ENCODE data around the gene PAF1.
A peak's percentile ranks its signal among the peaks of the same experiment; 100 is the strongest.

PAF1 gene

DNA sequence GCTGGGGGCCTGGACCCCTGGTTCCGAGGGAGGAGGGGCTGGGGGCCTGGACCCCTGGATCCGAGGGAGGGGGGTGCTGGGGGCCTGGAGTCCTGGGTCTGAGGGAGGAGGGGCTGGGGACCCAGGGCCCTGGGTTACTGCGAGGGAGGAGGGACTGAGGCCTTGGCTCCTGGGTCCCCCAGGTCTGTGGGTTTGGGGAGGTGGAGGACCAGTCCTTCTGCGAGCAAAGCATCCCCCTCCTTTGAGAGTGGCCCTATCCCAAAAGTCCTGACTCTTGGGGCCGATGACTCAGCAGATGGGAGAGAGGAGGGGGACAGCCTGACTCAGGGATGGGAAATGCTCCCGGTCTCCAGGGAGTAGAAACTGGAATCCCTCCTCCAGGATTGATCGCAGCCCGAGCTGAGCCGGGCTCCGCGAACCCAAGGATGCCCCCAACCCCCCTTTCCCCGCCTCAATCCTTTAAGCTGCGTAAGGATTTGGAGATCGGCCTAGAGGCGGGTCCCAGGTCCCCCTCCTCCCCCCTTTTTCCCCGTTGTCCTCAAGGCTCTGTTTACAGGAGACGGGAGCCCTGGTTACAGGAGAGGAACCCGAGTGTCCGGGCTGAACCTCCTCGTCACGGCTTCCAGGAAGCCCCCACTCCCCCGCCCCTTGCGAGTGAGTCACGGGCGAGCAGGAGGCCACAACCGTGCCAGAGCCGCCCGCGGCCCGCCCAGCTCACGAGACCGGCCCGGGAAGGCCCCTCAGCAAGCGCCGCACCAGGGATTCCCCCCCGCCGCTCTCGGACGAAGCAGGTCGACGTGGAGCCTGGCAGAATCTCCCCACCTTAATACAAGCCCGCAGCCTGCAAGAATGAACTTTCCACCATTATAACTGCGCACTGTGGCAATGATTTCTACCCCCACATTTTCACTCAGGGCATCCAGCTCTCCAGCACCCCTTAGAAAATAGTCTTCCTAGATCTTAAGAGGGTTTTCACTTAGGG lies 12.7 kb upstream of the PAF1 start:
- peak overlapping the region; percentile 67 for H3K9ac ChIP-seq (ENCODE audit: low read length)
- peak overlapping the region; percentile 88 for H4K8ac ChIP-seq (ENCODE audit: low read depth, low read length)
- peak; percentile 96 for DNase-seq
- peak overlapping the region; percentile 76 for H2BK15ac ChIP-seq (replicated peaks; ENCODE audit: low read depth)
- H3K27me3 ChIP-seq (ENCODE audit: insufficient read depth, low read length, poor library complexity) = no peaks in the 10 kb centered on the region
- H3K36me3 ChIP-seq (ENCODE audit: control insufficient read depth, insufficient read depth, low read length) = no peaks in the 10 kb centered on the region
- H3K4me2 ChIP-seq (ENCODE audit: low read length) = peak overlapping the region; percentile 32
- peaks cover 12% of the 10 kb centered on the region for H3K4me1 ChIP-seq (ENCODE audit: control insufficient read depth, low read depth, low read length)
- peak overlapping the region; percentile 87 for H3K56ac ChIP-seq (ENCODE audit: low read length)
- H2AK5ac ChIP-seq (ENCODE audit: low read length) = no peak overlapping the region
- peak overlapping the region; percentile 86 for H2BK5ac ChIP-seq (ENCODE audit: low read length)
- H3K18ac ChIP-seq (ENCODE audit: low read length) = peak overlapping the region; percentile 98
- H2BK120ac ChIP-seq (ENCODE audit: low read depth, low read length) = peak overlapping the region; percentile 92
- H3K4ac ChIP-seq (ENCODE audit: low read depth, low read length) = peak overlapping the region; percentile 99
- WGBS (ENCODE audit: extremely low coverage, insufficient coverage, low lambda C conversion rate) = no CpG with 5 or more reads among the region's 43 CpGs
- H3K79me2 ChIP-seq (ENCODE audit: control insufficient read depth, insufficient read depth, low read length) = peaks cover 19% of the 10 kb centered on the region
- H3K23ac ChIP-seq (ENCODE audit: low read length) = no peak overlapping the region
- no peak overlapping the region for H3K4me3 ChIP-seq (ENCODE audit: low read length)
- H4K5ac ChIP-seq (ENCODE audit: low read length) = no peak overlapping the region
- H3K27ac ChIP-seq (ENCODE audit: low read depth, low read length) = peak overlapping the region; percentile 94
- H3K79me1 ChIP-seq (ENCODE audit: low read length) = no peaks in the 10 kb centered on the region

DNA sequence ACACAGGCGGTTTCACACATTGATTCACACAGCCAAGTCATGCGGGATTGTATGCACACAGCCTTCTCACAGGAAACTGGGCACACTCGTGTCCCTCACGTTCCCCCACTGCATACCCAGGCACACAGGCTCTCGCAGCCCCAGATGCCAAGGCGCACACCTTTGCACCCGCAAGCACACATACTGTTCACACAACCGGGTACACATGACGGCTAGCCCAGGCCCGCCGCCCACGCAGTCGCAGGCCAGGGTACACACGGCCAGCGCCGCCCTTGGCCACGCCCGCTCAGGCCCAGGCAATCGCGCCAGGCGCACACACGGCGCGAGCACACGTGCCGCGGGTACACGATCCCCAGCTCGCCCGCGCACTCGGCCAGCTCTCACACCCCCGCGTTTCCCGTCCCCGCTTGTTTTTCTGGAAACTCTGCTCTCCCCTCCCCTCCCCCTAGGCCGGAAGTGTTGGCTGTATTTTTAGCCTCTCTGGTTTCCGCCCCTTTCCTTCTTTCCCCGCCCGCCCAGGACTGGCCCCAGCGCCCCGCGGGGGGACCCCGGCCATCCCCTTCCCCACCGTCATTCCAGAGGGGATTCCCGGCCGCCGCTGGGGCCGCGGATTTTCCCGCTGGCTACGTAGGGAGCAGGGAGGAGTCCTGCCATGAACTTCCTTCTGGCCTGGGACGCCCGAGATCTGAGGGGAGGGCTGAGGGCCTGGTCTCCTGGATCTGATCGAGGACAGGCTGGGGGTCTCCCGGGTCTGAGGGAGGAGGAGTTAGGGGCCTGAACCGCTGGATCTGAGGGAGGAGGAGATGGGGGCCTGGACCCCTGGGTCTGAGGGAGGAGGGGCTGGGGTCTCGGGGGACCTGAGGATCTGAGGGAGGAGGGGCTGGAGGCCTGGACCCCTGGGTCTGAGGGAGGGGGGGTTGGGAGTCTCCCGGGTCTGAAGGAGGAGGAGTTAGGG lies 11.7 kb upstream of the PAF1 start:
- Histone ChIP-seq H3K27me3 (ENCODE audit: insufficient read depth, low read length, poor library complexity) (no peaks in the 10 kb centered on the region), H3K4me3 (ENCODE audit: low read length) (peak overlapping the region; percentile 2), H2AK5ac (ENCODE audit: low read length) (peak overlapping the region; percentile 19), H3K4me1 (ENCODE audit: control insufficient read depth, low read depth, low read length) (peaks cover 12% of the 10 kb centered on the region), H3K23ac (ENCODE audit: low read length) (no peak overlapping the region), H3K27ac (ENCODE audit: low read depth, low read length) (peak overlapping the region; percentile 94), H2BK15ac (replicated peaks; ENCODE audit: low read depth) (peak overlapping the region; percentile 76), H4K8ac (ENCODE audit: low read depth, low read length) (peak overlapping the region; percentile 88), H3K36me3 (ENCODE audit: control insufficient read depth, insufficient read depth, low read length) (no peaks in the 10 kb centered on the region), H3K9ac (ENCODE audit: low read length) (peak overlapping the region; percentile 67), H3K79me2 (ENCODE audit: control insufficient read depth, insufficient read depth, low read length) (peaks cover 9% of the 10 kb centered on the region), H2BK120ac (ENCODE audit: low read depth, low read length) (peak overlapping the region; percentile 92), H3K4me2 (ENCODE audit: low read length) (peak overlapping the region; percentile 63), H2BK5ac (ENCODE audit: low read length) (peak overlapping the region; percentile 86), H3K4ac (ENCODE audit: low read depth, low read length) (peak overlapping the region; percentile 99), H3K18ac (ENCODE audit: low read length) (peak overlapping the region; percentile 98), H3K56ac (ENCODE audit: low read length) (peak overlapping the region; percentile 87), H3K79me1 (ENCODE audit: low read length) (no peaks in the 10 kb centered on the region), H4K5ac (ENCODE audit: low read length) (no peak overlapping the region)
- no CpG with 5 or more reads among the region's 59 CpGs for WGBS (ENCODE audit: extremely low coverage, insufficient coverage, low lambda C conversion rate)
- DNase-seq = peak; percentile 95

DNA sequence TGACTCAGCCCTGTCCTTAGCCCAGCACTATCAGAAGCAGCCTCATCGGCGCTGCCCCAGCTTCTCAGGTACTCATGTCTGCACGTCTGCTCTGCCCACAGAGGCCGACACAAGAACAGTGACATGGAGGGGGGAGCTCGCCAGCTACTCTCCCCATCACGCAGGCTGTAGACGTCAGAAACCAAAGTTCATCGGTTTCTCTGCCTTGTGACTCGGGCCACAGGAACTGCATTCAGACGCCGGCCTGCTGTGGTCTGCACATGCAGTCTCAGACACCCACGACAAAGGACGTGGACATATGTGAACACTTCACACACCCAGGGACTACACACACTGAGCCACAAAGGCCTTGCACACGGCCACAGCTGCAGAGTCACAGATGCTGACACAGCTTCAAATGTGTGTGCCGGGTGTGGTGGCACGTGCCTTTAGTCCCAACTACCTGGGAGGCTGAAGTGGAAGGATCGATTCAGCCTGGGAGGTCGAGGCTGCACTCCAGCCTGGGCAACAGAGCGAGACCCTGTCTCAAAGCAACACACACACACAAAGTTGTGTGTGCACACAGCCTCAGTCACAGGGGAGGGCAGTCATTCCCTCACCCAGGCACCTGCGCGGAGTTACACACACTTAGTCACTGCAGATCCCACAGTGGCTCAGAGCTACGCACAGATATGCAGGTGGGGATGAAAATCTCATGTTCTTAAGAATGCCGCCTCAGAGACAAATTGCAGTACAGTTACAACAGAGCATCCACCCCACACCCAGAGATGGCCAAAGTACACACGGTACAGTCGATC lies 10.8 kb upstream of the PAF1 start:
- Histone ChIP-seq H3K27me3 (ENCODE audit: insufficient read depth, low read length, poor library complexity) (no peaks in the 10 kb centered on the region), H4K8ac (ENCODE audit: low read depth, low read length) (no peak overlapping the region), H3K27ac (ENCODE audit: low read depth, low read length) (peak overlapping the region; percentile 9), H2BK15ac (replicated peaks; ENCODE audit: low read depth) (no peak overlapping the region), H3K36me3 (ENCODE audit: control insufficient read depth, insufficient read depth, low read length) (no peaks in the 10 kb centered on the region), H2BK120ac (ENCODE audit: low read depth, low read length) (no peak overlapping the region), H3K79me2 (ENCODE audit: control insufficient read depth, insufficient read depth, low read length) (peaks cover under 1% of the 10 kb centered on the region), H3K23ac (ENCODE audit: low read length) (peak overlapping the region; percentile 18), H2AK5ac (ENCODE audit: low read length) (peak overlapping the region; percentile 19), H4K5ac (ENCODE audit: low read length) (no peak overlapping the region), H3K9ac (ENCODE audit: low read length) (peak overlapping the region; percentile 67), H3K4me2 (ENCODE audit: low read length) (peak overlapping the region; percentile 63), H3K18ac (ENCODE audit: low read length) (no peak overlapping the region), H2BK5ac (ENCODE audit: low read length) (no peak overlapping the region), H3K56ac (ENCODE audit: low read length) (peak overlapping the region; percentile 87), H3K79me1 (ENCODE audit: low read length) (no peaks in the 10 kb centered on the region), H3K4me3 (ENCODE audit: low read length) (no peak overlapping the region), H3K4me1 (ENCODE audit: control insufficient read depth, low read depth, low read length) (peaks cover 12% of the 10 kb centered on the region), H3K4ac (ENCODE audit: low read depth, low read length) (no peak overlapping the region)
- no CpG with 5 or more reads among the region's 25 CpGs for WGBS (ENCODE audit: extremely low coverage, insufficient coverage, low lambda C conversion rate)
- peak; percentile 70 for DNase-seq

DNA sequence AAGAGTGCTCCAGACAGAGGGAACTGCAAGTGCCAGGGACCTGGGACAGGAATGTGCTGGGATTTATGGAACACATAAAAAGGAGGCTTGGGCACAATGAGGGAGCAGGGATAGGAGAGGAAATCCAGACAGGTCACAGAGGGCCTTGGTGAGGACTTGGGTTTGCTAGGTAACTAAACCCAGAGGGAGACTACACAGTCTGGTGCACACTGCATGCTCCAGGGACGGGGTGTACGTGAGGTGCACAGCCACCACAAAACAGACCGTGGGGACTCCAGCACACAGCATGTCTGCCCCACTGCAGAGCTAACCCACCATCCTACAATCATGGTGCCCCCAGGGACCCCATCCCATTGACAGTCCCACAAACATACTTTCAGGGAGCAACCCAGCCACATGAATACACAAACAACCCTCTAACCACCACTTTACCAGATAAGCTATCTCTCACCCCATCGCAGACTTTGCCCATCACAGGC lies 10.2 kb upstream of the PAF1 start:
- no peaks in the 10 kb centered on the region for H3K79me2 ChIP-seq (ENCODE audit: control insufficient read depth, insufficient read depth, low read length)
- peak overlapping the region; percentile 87 for H3K56ac ChIP-seq (ENCODE audit: low read length)
- no peak overlapping the region for H3K23ac ChIP-seq (ENCODE audit: low read length)
- peak overlapping the region; percentile 28 for H3K9ac ChIP-seq (ENCODE audit: low read length)
- no peak overlapping the region for H4K5ac ChIP-seq (ENCODE audit: low read length)
- no peak overlapping the region for H4K8ac ChIP-seq (ENCODE audit: low read depth, low read length)
- WGBS (ENCODE audit: extremely low coverage, insufficient coverage, low lambda C conversion rate) = no CpG with 5 or more reads among the region's 4 CpGs
- peaks cover 12% of the 10 kb centered on the region for H3K4me1 ChIP-seq (ENCODE audit: control insufficient read depth, low read depth, low read length)
- H3K36me3 ChIP-seq (ENCODE audit: control insufficient read depth, insufficient read depth, low read length) = no peaks in the 10 kb centered on the region
- no peak overlapping the region for H2BK120ac ChIP-seq (ENCODE audit: low read depth, low read length)
- no peak overlapping the region for H3K4ac ChIP-seq (ENCODE audit: low read depth, low read length)
- H3K18ac ChIP-seq (ENCODE audit: low read length) = no peak overlapping the region
- H2AK5ac ChIP-seq (ENCODE audit: low read length) = peak overlapping the region; percentile 43
- no peaks in the 10 kb centered on the region for H3K27me3 ChIP-seq (ENCODE audit: insufficient read depth, low read length, poor library complexity)
- H3K27ac ChIP-seq (ENCODE audit: low read depth, low read length) = no peak overlapping the region
- H3K4me3 ChIP-seq (ENCODE audit: low read length) = no peak overlapping the region
- no peak for DNase-seq
- no peaks in the 10 kb centered on the region for H3K79me1 ChIP-seq (ENCODE audit: low read length)
- no peak overlapping the region for H2BK5ac ChIP-seq (ENCODE audit: low read length)
- H2BK15ac ChIP-seq (replicated peaks; ENCODE audit: low read depth) = no peak overlapping the region
- H3K4me2 ChIP-seq (ENCODE audit: low read length) = no peak overlapping the region

DNA sequence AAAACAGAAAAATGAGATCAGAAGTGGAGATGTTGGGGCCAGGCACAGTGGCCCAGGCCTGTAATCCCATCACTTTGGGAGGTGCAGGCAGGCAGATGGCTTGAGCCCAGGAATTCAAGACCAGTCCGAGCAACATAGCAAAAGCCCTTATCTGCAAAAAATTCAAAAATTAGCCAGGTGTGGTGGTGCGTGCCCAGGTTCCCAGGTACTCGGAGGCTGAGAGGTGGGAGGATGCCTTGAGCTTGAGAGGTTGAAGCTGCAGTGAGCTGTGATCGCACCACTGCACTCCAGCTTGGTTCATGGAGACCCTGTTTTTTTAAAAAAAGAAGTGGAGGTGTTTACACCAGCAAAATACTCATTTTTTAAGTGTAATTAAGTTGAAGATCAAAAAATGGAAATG lies 9.2 kb upstream of the PAF1 start:
- Histone ChIP-seq H3K4me2 (ENCODE audit: low read length) (no peak overlapping the region), H3K56ac (ENCODE audit: low read length) (no peak overlapping the region)
- WGBS (ENCODE audit: extremely low coverage, insufficient coverage, low lambda C conversion rate) = no CpG with 5 or more reads among the region's 4 CpGs

More for the DNA sequence above, 9.2 kb upstream of the PAF1 start:
- Histone ChIP-seq H3K27me3 (ENCODE audit: insufficient read depth, low read length, poor library complexity) (no peaks in the 10 kb centered on the region), H3K4ac (ENCODE audit: low read depth, low read length) (no peak overlapping the region), H4K8ac (ENCODE audit: low read depth, low read length) (no peak overlapping the region), H3K27ac (ENCODE audit: low read depth, low read length) (no peak overlapping the region), H4K5ac (ENCODE audit: low read length) (no peak overlapping the region), H3K9ac (ENCODE audit: low read length) (no peak overlapping the region), H3K4me1 (ENCODE audit: control insufficient read depth, low read depth, low read length) (peaks cover 12% of the 10 kb centered on the region), H2BK15ac (replicated peaks; ENCODE audit: low read depth) (no peak overlapping the region), H3K4me3 (ENCODE audit: low read length) (no peak overlapping the region), H3K79me1 (ENCODE audit: low read length) (no peaks in the 10 kb centered on the region), H2AK5ac (ENCODE audit: low read length) (no peak overlapping the region), H3K18ac (ENCODE audit: low read length) (no peak overlapping the region), H2BK5ac (ENCODE audit: low read length) (no peak overlapping the region), H3K23ac (ENCODE audit: low read length) (no peak overlapping the region), H3K36me3 (ENCODE audit: control insufficient read depth, insufficient read depth, low read length) (no peaks in the 10 kb centered on the region), H2BK120ac (ENCODE audit: low read depth, low read length) (no peak overlapping the region), H3K79me2 (ENCODE audit: control insufficient read depth, insufficient read depth, low read length) (no peaks in the 10 kb centered on the region)
- DNase-seq = no peak
